Body of pancreas (tissue), 4 donors: ENCODE measurements around the gene PSG11. TPM values are rescaled to one million over a fixed set of nuclear protein-coding genes. Genes with fewer than 3 reads are reported as not detected.
"Not testable (repeated sequence)": the region's sequence is repeated elsewhere in the genome, so short reads cannot be mapped to it uniquely, and the experiment has no call there.

Source experiments
- ATAC-seq: fragments of 150-250 bp; one replicate; pipeline ENCODE4 v1.9.1; 2016
- DNase-seq, 4 donors: peaks; one replicate each; pipeline ENCODE4 v3.0.0-alpha.2; 2019
- H3K27ac ChIP-seq, 4 donors: fragments of 200-600 bp; sonication (generic); 1 replicate in 3 of 4; 2 replicates in 1 of 4; pipeline versions ENCODE4 v1.5.1 to v1.6.1; 2016 to 2019; ENCODE audit warnings: mild to moderate bottlenecking in 1 of 4, mixed read lengths in 1 of 4, moderate library complexity in 1 of 4
- H3K27me3 ChIP-seq, 2 donors: fragments of 200-600 bp; sonication (generic); one replicate each; pipeline ENCODE4 v1.6.0; 2016; ENCODE audit warnings: mild to moderate bottlenecking in 1 of 2
- H3K36me3 ChIP-seq, 2 donors: fragments of 200-600 bp; sonication (generic); replicated peaks in 1 of 2; 2 replicates each; pipeline ENCODE4 v1.5.1; 2016; ENCODE audit warnings: low read depth in 2 of 2; ENCODE audit not compliant: insufficient read depth in 1 of 2
- H3K4me1 ChIP-seq: fragments of 200-600 bp; sonication (generic); one replicate; pipeline ENCODE4 v1.6.0; 2016
- H3K4me3 ChIP-seq, 2 donors: fragments of 200-600 bp; sonication (generic); 1 replicate in 1 of 2; 2 replicates in 1 of 2; pipeline ENCODE4 v1.5.1; 2016 to 2019
- H3K9me3 ChIP-seq, 3 donors: fragments of 200-600 bp; sonication (generic); 1 replicate in 2 of 3; 2 replicates in 1 of 3; pipeline ENCODE4 v1.5.1; 2016
- WGBS, 2 donors: methylation state at CpG; one replicate each; pipeline ENCODE4 v1.1.5; 2017; 5-methylcytosine and 5-hydroxymethylcytosine counted together
- intact Hi-C: fragments of 100-400 bp; cut with DNase I; formaldehyde crosslinking; loops from one replicate; pipeline ENCODE4 v1.15.1; 2023
- total RNA-seq, 2 donors: library from RNA; depleted of rRNA; stranded (reverse); fragments of >200 nt; gene quantifications; one replicate each; pipeline ENCODE4 v1.1.0, GENCODE V29; 2016

The PSG11 gene
- total RNA-seq, result not detected

DNA sequence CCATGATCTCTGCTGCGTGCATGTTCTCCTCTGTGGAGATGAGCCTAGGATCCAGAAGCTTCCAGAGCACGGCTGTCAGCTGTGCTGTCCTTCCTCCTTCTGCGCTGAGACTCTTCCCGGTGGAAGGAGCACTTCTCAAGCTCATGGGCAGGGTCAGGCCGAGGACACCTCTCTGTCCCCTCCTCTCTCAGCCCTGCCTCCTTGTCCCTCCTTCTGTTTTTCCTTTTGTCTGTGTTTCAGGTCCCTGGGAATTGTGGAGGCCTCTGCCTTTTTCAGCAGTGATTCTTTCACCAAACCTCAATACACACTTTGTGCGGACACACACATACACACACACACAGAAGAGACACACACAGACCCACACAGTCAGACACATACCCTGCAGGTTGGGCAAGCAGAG, at the start of gene PSG11:
TSS of gene PSG11 (minus strand) at position 101 of the 400 bp plus-strand sequence. CDS start at position 4, 97 bp downstream.
- H3K4me3 ChIP-seq, H3K27ac ChIP-seq, DNase-seq, intact Hi-C loops, ATAC-seq, H3K27me3 ChIP-seq, H3K9me3 ChIP-seq, H3K4me1 ChIP-seq, H3K36me3 ChIP-seq: not testable (repeated sequence)
- 63 to 65% methylated on average over 6 of the region's 6 CpGs for WGBS, 2 donors

DNA sequence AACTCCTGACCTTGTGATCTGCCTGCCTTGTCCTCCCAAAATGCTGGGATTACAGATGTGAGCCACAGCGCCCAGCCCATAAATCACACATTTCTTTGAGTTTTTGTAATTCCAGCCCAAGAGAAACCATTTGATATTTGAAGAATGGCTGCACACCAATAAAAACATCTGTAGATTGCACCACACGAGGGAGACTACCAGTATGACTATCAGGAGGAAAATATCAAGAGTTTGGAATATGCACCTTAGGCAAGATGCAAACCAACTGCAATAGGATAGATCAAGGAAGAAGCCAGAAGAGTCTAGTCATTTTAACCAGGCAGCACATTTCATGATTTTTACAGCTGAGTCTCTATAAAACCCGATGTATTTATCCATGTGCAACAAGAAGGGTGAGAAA, 36.1 kb upstream of the PSG11 start:
- H3K9me3 ChIP-seq, H3K4me1 ChIP-seq, H3K4me3 ChIP-seq, H3K27me3 ChIP-seq, intact Hi-C loops, H3K27ac ChIP-seq, H3K36me3 ChIP-seq, DNase-seq, ATAC-seq: not testable (repeated sequence)
- 51 to 60% methylated on average over 3 of the region's 3 CpGs for WGBS, 2 donors

DNA sequence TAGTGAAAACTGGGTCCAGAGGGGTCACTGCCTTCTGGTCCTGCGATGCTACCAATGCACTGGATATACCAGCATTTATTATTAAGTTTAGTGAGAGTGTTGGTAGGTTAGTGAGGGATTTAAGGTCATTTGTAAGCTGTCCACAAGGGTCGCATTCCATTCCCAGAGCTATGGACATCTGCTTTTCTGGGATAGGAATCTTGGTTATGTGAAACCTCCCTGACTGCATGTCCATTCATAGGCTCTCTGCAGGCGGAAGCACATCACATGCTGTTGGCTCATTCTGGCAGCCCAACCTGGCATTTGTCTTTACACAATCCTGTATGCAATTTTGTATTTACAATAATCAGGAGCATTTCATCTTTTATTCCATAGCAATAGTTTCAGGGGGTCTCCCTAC, 35.1 kb upstream of the PSG11 start:
- intact Hi-C loops, ATAC-seq, H3K4me1 ChIP-seq, H3K9me3 ChIP-seq, H3K4me3 ChIP-seq, H3K27ac ChIP-seq, H3K36me3 ChIP-seq, DNase-seq, H3K27me3 ChIP-seq: not testable (repeated sequence)
- WGBS, 2 donors, result 51 to 53% methylated on average over 3 of the region's 3 CpGs

DNA sequence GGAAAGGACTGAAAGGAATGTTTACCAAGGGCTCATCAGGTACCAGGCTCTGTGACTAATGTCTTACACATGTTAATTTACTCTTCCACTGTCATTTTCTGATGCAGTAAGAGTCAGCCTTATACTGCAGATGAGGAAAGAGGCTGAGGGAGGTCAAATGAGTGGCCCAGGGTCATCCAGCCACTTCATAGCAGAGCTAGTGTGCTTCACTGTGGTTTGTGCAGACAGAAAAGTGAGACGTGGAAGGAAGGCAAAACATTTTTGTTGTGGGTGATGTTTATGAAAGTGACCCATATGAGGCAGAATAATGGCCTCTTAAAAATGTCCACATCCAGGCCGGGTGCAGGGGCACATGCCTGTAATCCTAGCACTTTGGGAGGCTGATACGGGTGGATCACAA, 34.0 kb upstream of the PSG11 start:
- WGBS, 2 donors, result 41 to 46% methylated on average over 3 of the region's 3 CpGs
- H3K9me3 ChIP-seq, ATAC-seq, H3K4me1 ChIP-seq, H3K36me3 ChIP-seq, H3K27ac ChIP-seq, intact Hi-C loops, DNase-seq, H3K4me3 ChIP-seq, H3K27me3 ChIP-seq: not testable (repeated sequence)

GRCh38 chr19:43059482-43059881, 33.2 kb upstream of the PSG11 start:
- H3K4me3 ChIP-seq, H3K27ac ChIP-seq, ATAC-seq, H3K27me3 ChIP-seq, intact Hi-C loops, H3K4me1 ChIP-seq, DNase-seq, H3K36me3 ChIP-seq, H3K9me3 ChIP-seq: not testable (repeated sequence)
- WGBS, 2 donors, result 23 to 46% methylated on average over 2 of the region's 2 CpGs

- H3K9me3 ChIP-seq, H3K4me3 ChIP-seq, H3K4me1 ChIP-seq, H3K27me3 ChIP-seq, ATAC-seq, DNase-seq, H3K36me3 ChIP-seq, intact Hi-C loops, H3K27ac ChIP-seq: not testable (repeated sequence)
- WGBS, 2 donors, result 14 to 21% methylated on average over 2 of the region's 2 CpGs
These were observed 32.2 kb upstream of the PSG11 start for GRCh38 chr19:43058440-43058839.

DNA sequence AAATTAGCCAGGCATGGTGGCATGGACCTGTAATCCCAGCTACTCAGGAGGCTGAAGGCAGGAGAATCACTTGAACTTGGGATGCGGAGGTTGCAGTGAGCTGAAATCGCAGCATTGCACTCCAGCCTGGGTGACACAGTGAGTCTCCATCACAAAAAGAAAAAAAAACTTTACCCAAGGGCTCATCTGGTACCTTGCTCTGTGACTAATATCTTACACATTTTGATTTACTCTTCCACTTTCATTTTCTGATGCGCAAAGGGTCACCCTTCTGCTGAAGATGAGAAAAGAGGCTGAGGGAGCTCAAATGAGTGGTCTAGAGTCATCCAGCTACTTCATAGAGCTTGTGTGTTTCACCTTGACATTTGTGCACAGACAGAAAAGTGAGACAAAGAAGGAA, 21.7 kb upstream of the PSG11 start:
- H3K4me1 ChIP-seq, result not testable (repeated sequence)

DNA sequence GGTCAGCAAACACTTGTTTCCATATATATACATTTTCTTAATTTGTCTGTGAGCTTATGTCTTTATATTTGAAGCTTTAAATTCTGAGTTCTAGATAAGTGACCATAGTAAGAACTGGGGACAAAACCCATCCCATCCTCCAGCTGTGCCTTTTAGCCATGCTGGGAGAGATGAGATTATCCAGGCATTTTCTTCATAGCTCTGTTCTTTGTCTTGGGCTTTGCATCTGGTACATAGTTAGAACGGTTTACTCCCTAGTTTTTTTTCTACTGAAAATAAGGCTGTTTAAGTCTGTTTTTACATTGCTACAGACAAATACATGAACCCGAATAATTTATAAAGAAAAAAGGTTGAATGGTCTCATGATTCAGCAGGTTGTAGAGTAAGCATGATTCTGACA, 20.3 kb upstream of the PSG11 start:
- H3K9me3 ChIP-seq, H3K36me3 ChIP-seq, H3K27me3 ChIP-seq, ATAC-seq, DNase-seq, intact Hi-C loops, H3K4me1 ChIP-seq, H3K27ac ChIP-seq, H3K4me3 ChIP-seq: not testable (repeated sequence)
- WGBS, 2 donors, result 42 to 47% methylated on average over 2 of the region's 2 CpGs

More for the DNA sequence above, 21.7 kb upstream of the PSG11 start:
- WGBS, 2 donors, result 49 to 73% methylated on average over 3 of the region's 3 CpGs
- ATAC-seq, H3K27me3 ChIP-seq, DNase-seq, H3K36me3 ChIP-seq, H3K4me3 ChIP-seq, H3K9me3 ChIP-seq, H3K27ac ChIP-seq, intact Hi-C loops: not testable (repeated sequence)

- intact Hi-C loops, H3K36me3 ChIP-seq, ATAC-seq, H3K4me1 ChIP-seq, DNase-seq, H3K27me3 ChIP-seq, H3K9me3 ChIP-seq, H3K27ac ChIP-seq, H3K4me3 ChIP-seq: not testable (repeated sequence)
- WGBS, 2 donors, result 50 to 64% methylated on average over 1 of the region's 1 CpG
These were observed 17.4 kb upstream of the PSG11 start for GRCh38 chr19:43043492-43044180.

DNA sequence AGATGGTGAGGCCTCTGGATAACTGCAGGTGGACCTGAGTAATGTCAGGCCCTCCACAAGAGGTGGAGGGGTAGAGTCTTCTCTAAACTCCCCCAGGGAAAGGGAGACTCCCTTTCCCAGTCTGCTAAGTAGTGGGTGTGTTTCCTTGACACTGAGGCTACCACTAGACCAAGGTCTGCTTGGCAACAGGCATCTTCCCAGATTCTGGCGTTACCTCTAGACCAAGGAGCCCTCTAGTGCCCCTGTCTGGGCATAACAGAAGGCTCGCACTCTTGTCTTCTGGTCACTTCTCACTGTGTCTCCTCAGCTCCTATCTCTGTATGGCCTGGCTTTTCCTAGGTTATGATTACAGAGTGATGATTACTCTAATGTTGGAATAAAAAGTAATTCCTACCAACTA, 5.4 kb upstream of the PSG11 start:
- ATAC-seq, result not testable (repeated sequence)

More for the DNA sequence above, 5.4 kb upstream of the PSG11 start:
- H3K36me3 ChIP-seq, H3K27ac ChIP-seq, DNase-seq, intact Hi-C loops, H3K27me3 ChIP-seq, H3K4me1 ChIP-seq, H3K9me3 ChIP-seq, H3K4me3 ChIP-seq: not testable (repeated sequence)
- WGBS, 2 donors, result 36 to 56% methylated on average over 2 of the region's 2 CpGs
